ENCODE measurements around the gene USP38. TPM values are rescaled to one million over a fixed set of nuclear protein-coding genes. Genes with fewer than 3 reads are reported as not detected.
"Not testable (repeated sequence)": the region's sequence is repeated elsewhere in the genome, so short reads cannot be mapped to it uniquely, and the experiment has no call there.

Gene USP38
- total RNA-seq, 1 donor from 2014 or later, result 44.1 TPM

- not testable (repeated sequence) for DNase-seq
These were observed 83.0 kb downstream of the USP38 start for GRCh38 chr4:143267690-143268089.

- DNase-seq, result no peak
These were observed 85.6 kb downstream of the USP38 start for GRCh38 chr4:143270256-143270838.

Other genes starting within 250 kb of the USP38 start
- 25.8 and 34.5 TPM in 2 replicates for gene GAB1, start 152.0 kb downstream of the USP38 start, total RNA-seq

Data from dermis blood vessel endothelial cell (primary cell).